EL (cell line): Measurements from ENCODE around the gene VAT1L.

ENCODE experiments used
- DNase-seq: peaks from one replicate; pipeline ENCODE4 v3.0.0-alpha.2; 2016

The VAT1L gene

GRCh38 chr16:77869997-77870813 is 81.8 kb downstream of the VAT1L start:
- no peak for DNase-seq

GRCh38 chr16:77871932-77872331 is 83.6 kb downstream of the VAT1L start:
- DNase-seq: no peak

- no peak for DNase-seq
Observed at GRCh38 chr16:77873066-77873465, 84.7 kb downstream of the VAT1L start.

- DNase-seq: no peak
Observed at GRCh38 chr16:77874347-77874746, 86.0 kb downstream of the VAT1L start.

- DNase-seq: no peak
Observed at GRCh38 chr16:77876776-77877175, 88.4 kb downstream of the VAT1L start.

- peak; percentile 66 for DNase-seq
Observed at GRCh38 chr16:77877712-77878347, 89.5 kb downstream of the VAT1L start.

- DNase-seq: no peak
Observed at GRCh38 chr16:77881355-77882030, 93.1 kb downstream of the VAT1L start.

GRCh38 chr16:77882358-77882757 is 94.0 kb downstream of the VAT1L start:
- no peak for DNase-seq

- DNase-seq: no peak
Observed at GRCh38 chr16:77885571-77886295, 97.4 kb downstream of the VAT1L start.

GRCh38 chr16:77888871-77889270 is 100.5 kb downstream of the VAT1L start:
- DNase-seq: no peak

- DNase-seq: no peak
Observed at GRCh38 chr16:77890075-77890474, 101.7 kb downstream of the VAT1L start.

GRCh38 chr16:77894162-77894561 is 105.8 kb downstream of the VAT1L start:
- no peak for DNase-seq

- no peak for DNase-seq
Observed at GRCh38 chr16:77895962-77896361, 107.6 kb downstream of the VAT1L start.

- DNase-seq: peak; percentile 26
Observed at GRCh38 chr16:77896415-77897128, 108.2 kb downstream of the VAT1L start.

GRCh38 chr16:77897129-77897437 is 108.7 kb downstream of the VAT1L start:
- DNase-seq: peak; percentile 12

- no peak for DNase-seq
Observed at GRCh38 chr16:77897831-77898605, 109.7 kb downstream of the VAT1L start.

GRCh38 chr16:77898671-77899211 is 110.4 kb downstream of the VAT1L start:
- DNase-seq: peak; percentile 17

GRCh38 chr16:77899416-77899815 is 111.1 kb downstream of the VAT1L start:
- DNase-seq: no peak

GRCh38 chr16:77905374-77905920 is 117.1 kb downstream of the VAT1L start:
- DNase-seq: no peak

- DNase-seq: no peak
Observed at GRCh38 chr16:77910021-77910420, 121.7 kb downstream of the VAT1L start.

GRCh38 chr16:77912617-77913016 is 124.3 kb downstream of the VAT1L start:
- DNase-seq: no peak
